ENCODE data around the gene MAD1L1. TPM values are rescaled to one million over a fixed set of nuclear protein-coding genes. Genes with fewer than 3 reads are reported as not detected.

MAD1L1 gene
- total RNA-seq, 1 donor from 2014 or later, result 55.0 TPM

DNA sequence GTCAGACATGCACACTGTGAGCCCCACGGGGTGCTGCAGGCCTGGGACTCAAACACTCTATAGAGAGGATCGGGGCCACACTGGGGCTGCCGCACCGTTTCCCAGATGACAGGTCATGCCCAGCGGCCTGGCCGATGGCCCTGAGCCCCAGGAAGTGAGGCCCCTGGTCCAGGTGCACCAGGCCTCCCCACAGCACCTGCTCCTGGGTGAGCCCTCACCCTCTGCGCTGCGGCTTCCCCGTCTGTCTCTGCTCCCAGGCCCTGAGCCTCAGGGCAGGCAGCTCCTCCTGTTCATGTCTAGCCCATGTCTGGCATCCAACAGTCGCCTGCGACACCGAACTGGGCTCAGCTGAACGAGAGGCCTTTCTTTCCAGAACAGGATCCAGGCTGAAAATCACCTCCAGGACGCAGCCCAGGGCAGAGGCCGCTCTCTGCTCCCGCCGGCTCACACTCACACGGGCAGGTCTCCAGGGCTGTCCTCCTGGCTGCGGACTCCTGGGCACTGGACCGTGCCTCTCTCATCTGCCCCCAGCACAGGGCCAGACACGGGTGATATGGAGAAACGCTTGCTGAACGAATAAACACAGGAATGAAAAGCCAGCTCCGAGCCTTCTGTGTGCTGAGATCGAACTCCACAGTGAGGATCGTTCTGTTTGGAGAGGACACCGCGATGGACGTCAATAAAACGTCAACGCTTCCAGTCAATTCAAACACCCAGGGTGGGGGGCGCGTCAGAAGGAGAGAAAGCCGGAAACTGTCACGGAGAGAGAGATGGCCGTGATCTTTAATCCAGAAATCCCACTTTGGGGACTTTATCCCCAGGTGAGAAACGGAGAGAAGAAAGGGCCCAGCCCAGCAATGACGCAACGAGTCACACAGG is 360.3 kb downstream of the MAD1L1 start:
- no peak overlapping the region for H3K27ac Mint-ChIP-seq
- no peak overlapping the region for H3K4me3 Mint-ChIP-seq (ENCODE audit: low read depth)
- intact Hi-C loops (cut with micrococcal nuclease), result no loop called here
- H3K27me3 Mint-ChIP-seq (ENCODE audit: low read depth), result no peaks in the 10 kb centered on the region
- peaks cover 3% of the 10 kb centered on the region for H3K4me1 Mint-ChIP-seq (ENCODE audit: low read depth)
- DNase-seq (ENCODE audit: low spot score), result no peak
- peaks cover 11% of the 10 kb centered on the region for H3K9me3 Mint-ChIP-seq
- peaks cover 17% of the 10 kb centered on the region for H3K36me3 Mint-ChIP-seq (ENCODE audit: low read depth)

DNA sequence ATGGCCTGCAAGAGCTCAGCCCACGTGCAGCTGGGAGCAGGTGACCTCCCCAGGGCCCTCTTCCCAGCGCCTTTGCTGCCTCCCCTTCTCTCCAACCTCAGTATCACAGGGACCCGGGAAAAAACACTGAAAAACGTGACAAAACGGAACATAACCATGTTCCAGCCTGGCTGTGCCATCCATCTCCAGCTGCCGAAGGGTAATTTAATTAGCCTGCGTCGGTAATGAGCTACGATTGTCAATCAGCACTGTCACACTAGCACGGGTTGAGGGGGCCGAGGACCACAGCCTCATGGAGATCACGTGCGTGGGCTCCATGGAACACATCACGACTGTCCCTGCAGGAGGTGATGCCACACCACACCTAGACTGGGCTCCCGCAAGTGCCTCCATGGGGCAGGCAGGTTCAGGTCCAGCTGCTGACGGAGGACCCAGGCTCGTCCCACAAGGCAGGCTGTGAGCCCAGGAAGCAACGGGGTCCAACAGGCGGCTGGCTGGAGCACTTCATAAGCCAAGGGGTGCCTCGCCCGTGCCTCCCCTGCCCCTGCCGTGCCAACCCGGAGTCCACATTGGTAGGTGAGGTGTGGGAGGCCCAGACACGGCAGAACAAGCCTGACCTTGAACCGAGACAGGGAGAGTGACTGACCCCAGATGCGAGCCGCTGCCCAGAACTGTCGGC is 363.2 kb downstream of the MAD1L1 start:
- H3K4me3 Mint-ChIP-seq (ENCODE audit: low read depth), result no peak overlapping the region
- no peak for DNase-seq (ENCODE audit: low spot score)
- peaks cover 16% of the 10 kb centered on the region for H3K36me3 Mint-ChIP-seq (ENCODE audit: low read depth)
- H3K9me3 Mint-ChIP-seq, result peaks cover 11% of the 10 kb centered on the region
- H3K27ac Mint-ChIP-seq, result no peak overlapping the region
- H3K4me1 Mint-ChIP-seq (ENCODE audit: low read depth), result no peaks in the 10 kb centered on the region
- no peaks in the 10 kb centered on the region for H3K27me3 Mint-ChIP-seq (ENCODE audit: low read depth)
- intact Hi-C loops (cut with micrococcal nuclease), result no loop called here

DNA sequence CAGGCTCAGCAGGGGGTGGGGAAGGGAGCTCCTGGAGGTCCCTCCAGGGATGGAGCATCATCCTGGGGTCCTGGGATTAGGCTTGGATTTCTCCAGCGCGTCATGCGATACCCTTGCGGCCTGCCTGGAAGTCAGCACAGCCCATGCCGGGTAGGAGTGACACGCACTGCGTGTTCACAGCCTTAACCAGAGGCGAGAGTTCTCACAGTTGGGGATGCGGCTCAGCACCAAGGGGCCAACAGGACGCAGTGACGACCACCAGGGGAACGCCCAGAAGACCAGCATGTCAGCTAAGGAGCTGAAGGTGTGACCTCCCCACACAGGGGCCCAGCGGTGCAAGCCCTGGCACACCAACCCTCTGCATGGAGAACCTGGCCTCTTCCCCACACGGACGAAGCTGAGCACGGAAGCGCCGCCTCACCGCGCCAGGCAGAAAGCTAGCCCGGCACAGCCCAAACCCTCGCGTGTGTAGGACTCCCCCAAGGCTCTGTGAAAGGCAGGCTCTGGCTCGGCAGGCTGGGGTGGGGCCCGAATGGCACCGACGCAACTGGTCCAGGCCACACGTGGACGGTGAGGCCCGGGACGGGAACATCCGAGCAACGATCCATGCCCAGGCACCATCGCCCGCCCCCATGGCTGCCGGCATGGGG is 364.1 kb downstream of the MAD1L1 start:
- DNase-seq (ENCODE audit: low spot score), result no peak
- H3K4me3 Mint-ChIP-seq (ENCODE audit: low read depth), result no peak overlapping the region
- H3K27ac Mint-ChIP-seq, result no peak overlapping the region
- H3K9me3 Mint-ChIP-seq, result peaks cover 11% of the 10 kb centered on the region
- no peaks in the 10 kb centered on the region for H3K27me3 Mint-ChIP-seq (ENCODE audit: low read depth)
- H3K36me3 Mint-ChIP-seq (ENCODE audit: low read depth), result peaks cover 11% of the 10 kb centered on the region
- no peaks in the 10 kb centered on the region for H3K4me1 Mint-ChIP-seq (ENCODE audit: low read depth)
- intact Hi-C loops (cut with micrococcal nuclease), result no loop called here

DNA sequence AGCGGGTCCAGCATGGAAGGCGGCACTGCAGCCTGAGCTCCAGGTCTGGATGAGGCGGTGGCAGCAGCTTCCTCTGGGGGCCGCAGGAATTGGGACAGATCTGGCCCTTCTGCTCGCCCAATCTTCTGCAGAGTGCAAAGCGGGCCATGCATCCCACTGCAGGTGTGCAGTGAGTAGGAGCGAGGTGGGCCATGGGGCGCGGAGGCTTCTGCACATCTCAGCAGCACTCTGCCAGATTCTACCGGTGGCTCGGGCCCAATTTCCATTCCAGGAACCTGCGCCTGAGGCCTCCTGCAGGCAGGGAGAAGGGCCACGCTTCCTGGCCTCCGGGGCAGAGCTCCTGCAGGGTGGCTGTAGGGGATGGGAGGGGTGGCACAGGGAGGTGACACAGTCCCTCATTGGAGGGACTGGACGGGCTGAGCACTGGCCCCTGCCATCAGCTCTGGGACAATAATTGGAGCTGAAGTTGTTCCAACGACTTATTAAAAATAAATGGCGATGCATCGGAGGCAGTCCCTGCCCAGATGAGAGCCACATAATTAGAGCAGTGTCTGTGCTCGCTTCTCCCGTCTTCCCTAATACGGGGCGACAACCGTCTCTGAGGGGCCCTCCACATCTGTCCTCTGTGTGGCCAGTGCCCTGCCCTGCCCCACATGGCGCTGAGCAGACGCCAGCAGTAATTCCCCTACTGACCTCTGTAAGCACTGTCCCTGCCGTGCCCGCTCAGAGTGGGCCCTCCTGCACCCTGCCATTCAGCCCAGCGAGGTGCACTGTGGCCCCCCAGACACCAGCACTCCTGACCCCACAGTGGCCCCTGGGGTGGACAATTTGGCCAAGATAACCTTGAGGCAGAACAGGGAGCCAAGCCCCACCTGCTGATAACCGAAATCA is 365.1 kb downstream of the MAD1L1 start:
- Mint-ChIP-seq H3K4me1 (ENCODE audit: low read depth) (no peaks in the 10 kb centered on the region), H3K27ac (no peak overlapping the region)
- intact Hi-C loops (cut with micrococcal nuclease), result no loop called here

DNA sequence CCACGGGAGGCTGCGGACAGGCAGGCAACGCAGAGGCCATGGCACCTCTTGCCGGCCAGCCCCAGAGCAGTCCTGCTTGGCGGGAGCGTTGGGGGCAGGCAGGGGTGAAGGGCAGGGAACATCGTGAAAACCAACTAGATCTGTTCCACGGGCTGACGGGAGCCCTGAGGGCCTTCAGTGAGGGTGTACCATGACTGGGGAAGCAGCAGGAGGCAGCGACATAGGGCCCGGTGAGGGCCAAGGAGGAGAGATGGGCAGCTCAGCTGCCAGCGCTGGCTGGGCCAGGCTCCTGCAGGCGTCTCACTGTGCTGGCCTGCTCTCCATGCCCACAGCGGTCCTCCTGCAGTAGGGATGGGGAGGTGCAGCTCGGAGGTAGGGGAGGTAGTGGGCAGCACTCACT is 366.1 kb downstream of the MAD1L1 start:
- H3K9me3 Mint-ChIP-seq, result peaks cover 9% of the 10 kb centered on the region
- no peak overlapping the region for H3K27ac Mint-ChIP-seq

More for the DNA sequence above, 365.1 kb downstream of the MAD1L1 start:
- Mint-ChIP-seq H3K4me3 (ENCODE audit: low read depth) (no peak overlapping the region), H3K27me3 (ENCODE audit: low read depth) (no peaks in the 10 kb centered on the region), H3K36me3 (ENCODE audit: low read depth) (peaks cover 9% of the 10 kb centered on the region), H3K9me3 (peaks cover 11% of the 10 kb centered on the region)
- no peak for DNase-seq (ENCODE audit: low spot score)

DNA sequence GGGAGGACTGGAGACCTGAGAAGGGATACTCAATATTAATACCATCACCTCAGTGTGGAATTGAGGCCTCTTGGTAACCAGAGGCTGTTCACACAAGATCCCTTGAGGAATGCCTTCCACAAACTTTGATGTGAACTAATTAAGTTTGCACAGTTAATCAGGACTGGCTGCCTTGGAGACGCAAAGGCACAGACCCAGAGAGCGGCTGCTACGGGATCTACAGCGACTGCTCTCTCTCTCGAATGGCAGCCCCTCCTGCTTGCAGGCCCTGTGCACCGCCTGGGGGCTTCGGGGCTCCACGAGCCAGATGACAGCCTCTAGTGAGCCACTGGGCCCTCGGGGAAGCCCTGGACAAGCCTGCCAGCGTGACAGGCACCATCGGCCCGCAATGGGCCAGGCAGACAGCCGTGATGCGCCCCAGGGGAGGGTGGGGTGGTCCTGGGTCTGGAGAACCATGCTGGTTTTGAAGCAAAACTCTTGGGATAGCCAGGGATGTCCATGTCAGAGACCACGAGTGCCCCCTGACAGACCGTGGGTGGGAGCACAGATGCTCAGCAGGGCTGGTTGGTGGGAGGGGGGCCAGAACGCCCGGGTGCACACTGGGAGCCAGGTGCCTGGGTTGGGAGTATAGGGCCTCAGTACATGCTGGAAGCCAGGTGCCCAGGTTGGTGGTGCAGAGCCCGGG is 367.0 kb downstream of the MAD1L1 start:
- intact Hi-C loops (cut with micrococcal nuclease), result no loop called here
- H3K9me3 Mint-ChIP-seq, result peaks cover 1% of the 10 kb centered on the region
- H3K4me1 Mint-ChIP-seq (ENCODE audit: low read depth), result no peaks in the 10 kb centered on the region
- no peak for DNase-seq (ENCODE audit: low spot score)
- no peaks in the 10 kb centered on the region for H3K27me3 Mint-ChIP-seq (ENCODE audit: low read depth)
- no peak overlapping the region for H3K27ac Mint-ChIP-seq
- H3K4me3 Mint-ChIP-seq (ENCODE audit: low read depth), result no peak overlapping the region
- H3K36me3 Mint-ChIP-seq (ENCODE audit: low read depth), result no peaks in the 10 kb centered on the region

More for the DNA sequence above, 366.1 kb downstream of the MAD1L1 start:
- no peaks in the 10 kb centered on the region for H3K27me3 Mint-ChIP-seq (ENCODE audit: low read depth)
- H3K4me1 Mint-ChIP-seq (ENCODE audit: low read depth), result no peaks in the 10 kb centered on the region
- peaks cover 4% of the 10 kb centered on the region for H3K36me3 Mint-ChIP-seq (ENCODE audit: low read depth)
- no peak overlapping the region for H3K4me3 Mint-ChIP-seq (ENCODE audit: low read depth)
- DNase-seq (ENCODE audit: low spot score), result no peak
- intact Hi-C loops (cut with micrococcal nuclease), result no loop called here

DNA sequence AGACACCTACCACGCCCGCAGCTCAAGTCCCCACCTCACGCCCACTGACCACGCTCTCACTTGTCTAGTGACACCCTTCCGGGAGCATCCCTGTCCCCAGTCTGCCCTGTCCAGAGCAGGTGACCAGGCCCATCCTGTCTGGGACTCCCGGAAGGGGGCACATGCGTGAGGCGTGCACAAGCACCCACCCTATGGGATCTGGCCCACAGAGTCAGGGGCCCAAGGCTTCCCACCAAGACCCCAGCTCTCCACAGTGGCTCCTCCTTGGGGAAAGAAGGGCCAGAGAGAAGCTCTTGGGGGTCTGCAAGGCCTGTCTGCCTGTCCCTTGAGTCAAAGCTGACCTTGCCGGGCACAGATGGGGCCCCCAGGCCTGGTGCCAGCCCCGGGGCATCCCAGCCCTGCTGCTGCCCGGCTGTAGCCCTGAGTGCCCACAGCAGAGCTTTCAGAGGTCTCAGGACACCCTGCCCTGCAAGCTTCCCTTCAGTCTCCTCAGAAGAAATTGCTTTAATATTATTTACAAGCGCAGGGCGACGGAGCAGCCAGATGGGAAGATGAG is 367.7 kb downstream of the MAD1L1 start:
- Mint-ChIP-seq H3K36me3 (ENCODE audit: low read depth) (no peaks in the 10 kb centered on the region), H3K9me3 (no peaks in the 10 kb centered on the region), H3K4me3 (ENCODE audit: low read depth) (no peak overlapping the region), H3K4me1 (ENCODE audit: low read depth) (no peaks in the 10 kb centered on the region), H3K27me3 (ENCODE audit: low read depth) (no peaks in the 10 kb centered on the region), H3K27ac (no peak overlapping the region)
- intact Hi-C loops (cut with micrococcal nuclease), result no loop called here
- no peak for DNase-seq (ENCODE audit: low spot score)

DNA sequence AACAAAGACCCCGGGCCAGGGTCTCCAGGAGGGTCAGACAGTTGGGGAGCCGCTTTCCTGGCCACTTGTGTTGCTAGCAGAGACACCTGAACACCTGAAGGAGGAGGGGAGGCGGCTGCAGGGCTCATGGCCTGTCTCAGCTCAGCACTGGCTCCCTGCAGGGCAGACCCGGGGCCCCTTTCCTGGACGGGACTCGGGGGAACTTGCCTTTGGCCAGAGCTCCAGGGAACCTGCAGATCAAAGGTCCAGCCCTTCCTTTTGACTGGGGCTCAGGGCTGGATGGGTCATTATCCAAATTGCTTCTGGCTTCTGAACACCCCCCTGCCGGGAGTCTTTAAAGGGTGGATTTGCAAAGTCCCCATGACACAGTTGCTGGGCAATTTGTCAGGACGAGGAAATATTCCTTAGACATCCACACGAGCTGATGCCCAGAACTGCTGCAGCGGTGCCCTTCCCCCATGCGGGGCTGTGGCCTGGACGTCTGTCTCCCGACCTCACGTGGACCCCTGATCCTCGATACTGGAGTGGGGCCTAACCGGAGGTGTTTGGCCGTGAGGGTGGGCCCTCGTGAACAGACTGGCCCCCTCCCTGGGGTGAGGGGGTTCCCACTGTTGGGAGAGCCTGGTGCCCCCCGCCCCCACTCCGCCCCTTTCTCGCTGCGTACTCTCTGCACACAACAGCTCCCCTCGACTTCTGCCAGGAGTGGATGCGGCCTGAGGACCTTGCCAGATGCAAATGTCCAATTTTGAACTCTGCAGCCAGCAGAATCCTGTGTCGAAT is 368.4 kb downstream of the MAD1L1 start:
- Mint-ChIP-seq H3K4me1 (ENCODE audit: low read depth) (no peaks in the 10 kb centered on the region), H3K4me3 (ENCODE audit: low read depth) (no peak overlapping the region), H3K36me3 (ENCODE audit: low read depth) (no peaks in the 10 kb centered on the region), H3K27me3 (ENCODE audit: low read depth) (no peaks in the 10 kb centered on the region), H3K27ac (no peak overlapping the region), H3K9me3 (no peaks in the 10 kb centered on the region)
- no peak for DNase-seq (ENCODE audit: low spot score)
- intact Hi-C loops (cut with micrococcal nuclease), result no loop called here

DNA sequence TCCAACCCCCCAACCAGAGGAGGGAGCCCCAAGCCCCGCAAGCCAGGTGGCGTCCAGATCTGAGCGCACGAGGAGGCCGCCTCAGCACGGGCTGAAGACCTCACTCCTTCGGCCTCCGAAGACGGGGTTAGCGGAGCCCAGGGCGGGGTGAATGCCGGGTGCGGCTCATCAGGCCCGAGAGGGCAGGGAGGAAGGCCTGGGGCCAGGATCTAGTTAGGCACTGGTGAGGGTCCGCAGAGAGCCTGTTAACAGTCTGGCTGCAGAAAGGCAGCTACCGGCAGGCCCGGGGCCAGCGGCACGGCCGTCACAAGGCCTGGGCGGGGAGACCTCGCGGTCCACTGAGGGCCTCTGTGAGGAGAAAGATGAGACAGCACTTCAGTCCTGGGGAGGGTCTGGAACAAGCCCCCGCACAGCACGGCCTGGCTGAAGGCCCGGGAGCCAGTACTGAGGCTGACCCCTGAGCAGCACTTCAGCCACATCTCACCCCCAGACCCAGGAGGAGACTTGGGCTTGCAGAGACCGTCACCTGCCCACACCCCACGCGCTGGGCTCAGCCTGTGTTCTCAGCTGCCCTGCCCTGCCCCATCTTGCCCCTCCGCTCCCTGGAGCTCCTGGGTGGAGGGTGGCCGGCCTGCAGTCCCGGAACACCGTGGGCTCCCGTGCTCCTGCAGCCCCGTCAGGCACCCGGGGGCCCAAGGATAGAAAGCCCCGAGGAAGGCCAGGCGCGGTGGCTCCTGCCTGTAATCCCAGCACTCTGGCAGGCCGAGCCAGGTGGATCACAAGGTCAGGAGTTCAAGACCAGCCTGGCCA is 369.4 kb downstream of the MAD1L1 start:
- H3K27ac Mint-ChIP-seq, result no peak overlapping the region
- H3K4me1 Mint-ChIP-seq (ENCODE audit: low read depth), result no peaks in the 10 kb centered on the region
- no peaks in the 10 kb centered on the region for H3K36me3 Mint-ChIP-seq (ENCODE audit: low read depth)
- H3K27me3 Mint-ChIP-seq (ENCODE audit: low read depth), result no peaks in the 10 kb centered on the region
- DNase-seq (ENCODE audit: low spot score), result no peak
- intact Hi-C loops (cut with micrococcal nuclease), result no loop called here
- H3K4me3 Mint-ChIP-seq (ENCODE audit: low read depth), result no peak overlapping the region
- no peaks in the 10 kb centered on the region for H3K9me3 Mint-ChIP-seq

DNA sequence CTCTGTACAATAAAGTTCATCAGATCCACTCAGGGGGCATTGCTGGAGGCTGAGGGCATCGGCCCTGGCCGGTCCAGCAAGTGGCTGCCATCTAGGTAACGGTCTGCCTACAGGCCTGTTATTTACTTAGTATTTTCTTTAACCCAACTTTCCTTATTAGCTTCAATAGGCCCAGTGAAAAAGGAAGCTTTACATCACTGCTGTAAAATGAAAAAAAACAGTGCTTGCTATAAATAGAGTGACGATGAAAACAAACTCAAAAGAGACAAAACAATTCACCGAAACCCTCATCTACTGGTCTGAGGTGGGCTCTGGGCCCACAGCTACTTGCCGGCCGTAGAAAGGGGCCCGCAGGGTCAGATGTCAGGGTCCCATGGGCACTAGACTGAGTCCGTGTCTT is 370.2 kb downstream of the MAD1L1 start:
- Mint-ChIP-seq H3K4me1 (ENCODE audit: low read depth) (no peaks in the 10 kb centered on the region), H3K27me3 (ENCODE audit: low read depth) (no peaks in the 10 kb centered on the region), H3K27ac (no peak overlapping the region), H3K36me3 (ENCODE audit: low read depth) (no peaks in the 10 kb centered on the region), H3K9me3 (no peaks in the 10 kb centered on the region), H3K4me3 (ENCODE audit: low read depth) (no peak overlapping the region)
- intact Hi-C loops (cut with micrococcal nuclease), result no loop called here
- no peak for DNase-seq (ENCODE audit: low spot score)

Data from activated T-helper 2 cell treated with anti-CD3 and anti-CD28 coated beads, Interferon-gamma antibody, Interleukin-2, Interleukin-4, amounts not matched to agents 10 μg/mL and 5 μg/mL and 100 μg/mL, durations not matched to agents 14 hours and 24 hours and 36 hours (primary cell).